ENCODE results near the gene KCNIP1. TPM values are rescaled to one million over a fixed set of nuclear protein-coding genes. Genes with fewer than 3 reads are reported as not detected.
"Not testable (repeated sequence)": the region's sequence is repeated elsewhere in the genome, so short reads cannot be mapped to it uniquely, and the experiment has no call there.

The KCNIP1 gene
- total RNA-seq, 2 experiments from 2014 or later, result not detected

DNA sequence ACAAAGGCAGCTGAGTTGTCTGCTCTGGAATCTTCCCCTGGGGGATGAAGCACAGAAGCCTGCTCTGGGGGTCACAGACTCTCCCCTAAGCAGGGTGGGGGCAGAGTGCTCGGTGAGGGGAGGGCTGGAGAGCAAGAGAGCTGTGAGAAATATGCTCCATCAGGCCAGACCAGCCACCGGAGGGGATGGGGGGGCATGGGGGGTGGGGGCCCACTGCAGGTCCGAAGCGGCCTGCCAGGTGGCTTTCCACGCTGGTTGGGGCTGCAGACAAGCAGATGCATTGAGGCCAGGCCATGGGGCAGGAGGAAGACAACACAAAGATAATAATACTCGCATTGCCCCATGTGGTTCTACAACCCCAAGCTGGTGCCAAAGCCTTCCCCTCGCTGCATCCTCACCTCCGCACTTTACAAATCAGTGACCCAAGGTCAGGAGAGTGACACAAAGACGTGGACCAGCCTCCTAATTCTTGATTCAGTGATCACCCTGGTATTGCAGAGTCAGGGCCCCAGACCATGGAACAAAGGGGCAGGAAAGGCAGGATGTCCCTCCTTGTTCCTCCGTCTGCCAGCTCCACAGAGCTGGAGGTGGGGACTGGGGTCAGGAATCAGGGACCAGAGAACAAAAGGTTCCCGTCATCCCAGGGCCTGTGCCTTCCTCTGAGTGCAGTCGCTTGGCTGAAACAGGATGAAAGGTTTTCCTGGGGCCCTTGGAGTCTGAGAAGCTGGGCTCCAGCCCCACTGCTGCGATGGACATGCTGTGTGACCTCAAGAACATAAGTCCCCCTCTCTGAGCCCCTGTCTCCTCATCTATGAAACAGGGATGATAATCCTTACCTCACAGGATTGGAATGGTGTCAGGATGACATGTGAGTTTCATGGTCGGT, 242.5 kb downstream of the KCNIP1 start:
- no peaks in the 10 kb centered on the region for H3K9me3 Mint-ChIP-seq
- no peak overlapping the region for H3K4me3 Mint-ChIP-seq
- POLR2A ChIA-PET, result no interaction called here
- CTCF ChIA-PET, result interaction anchor here (0.6 to 0.7 kb wide), 2 partner anchors 595 to 1118 kb away, joined by 3 to 4 read pairs; no protein-coding TSS in a partner anchor
- H3K27me3 Mint-ChIP-seq, result peaks cover 10% of the 10 kb centered on the region
- DNase-seq, result no peak
- H3K36me3 Mint-ChIP-seq (ENCODE audit: low read depth), result no peaks in the 10 kb centered on the region
- H3K27ac Mint-ChIP-seq, result no peak overlapping the region
- no peaks in the 10 kb centered on the region for H3K4me1 Mint-ChIP-seq

DNA sequence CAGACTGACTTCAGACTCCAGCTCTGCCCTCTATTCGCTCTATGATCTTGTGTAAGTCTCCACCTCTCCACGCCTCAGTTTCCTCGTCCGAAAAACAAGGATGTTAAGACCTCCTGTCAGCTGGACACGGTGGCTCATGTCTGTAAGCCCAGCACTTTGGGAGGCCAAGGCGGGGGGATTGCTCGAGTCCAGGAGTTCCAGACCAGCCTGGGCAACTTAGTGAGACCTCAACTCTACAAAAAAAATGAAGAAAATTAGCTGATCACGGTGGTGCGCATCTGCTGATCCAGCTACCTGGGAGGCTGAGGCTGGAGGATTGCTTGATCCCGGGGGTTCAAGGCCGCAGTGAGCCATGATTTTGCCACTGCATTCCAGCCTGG, 243.1 kb downstream of the KCNIP1 start:
- Mint-ChIP-seq H3K27ac (no peak overlapping the region), H3K4me3 (no peak overlapping the region), H3K9me3 (no peaks in the 10 kb centered on the region), H3K27me3 (peaks cover 10% of the 10 kb centered on the region), H3K4me1 (no peaks in the 10 kb centered on the region), H3K36me3 (ENCODE audit: low read depth) (no peaks in the 10 kb centered on the region)
- DNase-seq, result no peak
- POLR2A ChIA-PET, result no interaction called here
- CTCF ChIA-PET, result interaction anchor here (0.7 kb wide), 1 partner anchor 1117 kb away, joined by 3 read pairs; no protein-coding TSS in a partner anchor

DNA sequence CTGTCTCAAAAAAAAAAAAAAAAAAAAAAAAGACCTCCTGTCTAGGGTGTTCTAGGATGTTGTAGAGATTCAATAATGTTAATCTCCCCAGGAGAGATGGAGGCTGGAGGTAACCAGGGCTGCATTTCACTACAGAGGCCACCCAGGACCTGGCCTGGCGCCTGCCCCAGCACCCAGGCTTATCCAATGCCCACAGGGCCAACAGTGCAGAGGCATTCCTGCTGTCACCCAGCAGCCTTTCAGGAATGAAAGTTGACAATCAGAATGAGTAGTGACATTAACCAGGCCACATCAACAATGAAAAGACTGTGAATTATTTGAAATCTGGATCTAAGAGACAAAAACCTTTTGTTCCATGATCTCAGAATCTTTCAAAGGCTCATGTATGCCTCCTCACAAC, 243.5 kb downstream of the KCNIP1 start:
- ChIA-PET POLR2A (no interaction called here), CTCF (interaction anchor here (0.7 kb wide), 1 partner anchor 1117 kb away, joined by 3 read pairs; no protein-coding TSS in a partner anchor)

DNA sequence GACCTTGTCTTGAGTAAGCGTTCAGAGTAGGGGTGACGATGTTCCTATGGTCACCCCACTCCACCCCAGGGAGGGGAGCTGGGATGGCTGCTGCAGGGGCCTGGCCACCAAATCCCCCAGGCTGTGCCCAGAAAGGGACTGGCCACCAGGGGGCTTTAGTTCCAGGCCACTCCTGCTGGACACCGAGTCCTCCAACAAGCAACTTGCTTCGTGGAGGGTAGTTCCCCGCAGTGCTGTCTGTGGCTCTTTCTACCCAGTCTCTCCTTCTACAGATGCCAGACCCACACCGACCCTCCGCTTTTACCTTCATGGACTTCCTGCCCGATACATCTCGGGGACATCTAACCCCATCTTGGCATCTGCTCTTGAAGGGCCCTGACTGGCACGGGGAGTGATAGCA, 244.0 kb downstream of the KCNIP1 start:
- no peaks in the 10 kb centered on the region for H3K9me3 Mint-ChIP-seq
- peaks cover 10% of the 10 kb centered on the region for H3K27me3 Mint-ChIP-seq
- H3K4me1 Mint-ChIP-seq, result no peaks in the 10 kb centered on the region
- POLR2A ChIA-PET, result no interaction called here
- no peaks in the 10 kb centered on the region for H3K36me3 Mint-ChIP-seq (ENCODE audit: low read depth)
- DNase-seq, result no peak
- CTCF ChIA-PET, result no interaction called here
- H3K27ac Mint-ChIP-seq, result no peak overlapping the region
- H3K4me3 Mint-ChIP-seq, result no peak overlapping the region

More for the DNA sequence above, 243.5 kb downstream of the KCNIP1 start:
- Mint-ChIP-seq H3K4me1 (no peaks in the 10 kb centered on the region), H3K9me3 (no peaks in the 10 kb centered on the region), H3K27ac (no peak overlapping the region), H3K36me3 (ENCODE audit: low read depth) (no peaks in the 10 kb centered on the region), H3K4me3 (no peak overlapping the region), H3K27me3 (peaks cover 10% of the 10 kb centered on the region)
- no peak for DNase-seq

DNA sequence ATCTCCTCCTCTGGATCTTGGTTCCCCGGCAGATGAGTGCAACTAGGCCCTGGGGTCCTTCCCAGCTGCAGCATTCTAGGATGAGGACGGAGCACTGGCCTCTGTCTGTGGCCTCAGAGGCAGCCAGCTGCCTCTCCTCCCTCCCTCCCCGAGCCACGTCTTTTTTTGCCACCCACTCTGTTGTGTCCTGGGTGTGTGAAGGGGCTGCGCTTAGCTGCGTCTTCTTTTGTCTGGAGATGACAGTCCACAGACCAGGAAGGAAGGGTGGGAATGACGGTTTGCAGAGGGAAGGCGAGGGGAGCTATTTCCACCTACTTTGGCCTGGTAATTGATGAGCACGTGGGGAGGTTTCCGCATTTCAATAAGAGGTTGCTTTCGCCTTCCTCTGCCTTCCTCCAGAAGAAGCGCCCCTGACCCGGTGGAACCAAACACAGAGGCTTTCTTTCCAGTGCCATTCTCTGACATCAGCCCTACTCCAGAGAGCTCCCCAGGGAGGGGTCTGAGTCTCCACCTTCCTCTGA, 245.2 kb downstream of the KCNIP1 start:
- peaks cover 4% of the 10 kb centered on the region for H3K27me3 Mint-ChIP-seq
- H3K4me1 Mint-ChIP-seq, result no peaks in the 10 kb centered on the region
- no peaks in the 10 kb centered on the region for H3K9me3 Mint-ChIP-seq
- no peak overlapping the region for H3K27ac Mint-ChIP-seq
- no peaks in the 10 kb centered on the region for H3K36me3 Mint-ChIP-seq (ENCODE audit: low read depth)
- no peak for DNase-seq
- POLR2A ChIA-PET, result no interaction called here
- CTCF ChIA-PET, result no interaction called here
- no peak overlapping the region for H3K4me3 Mint-ChIP-seq

GRCh38 chr5:170749911-170750431, 246.2 kb downstream of the KCNIP1 start:
- ChIA-PET CTCF (interaction anchor here (0.9 kb wide), 1 partner anchor 591 kb away, joined by 4 read pairs; no protein-coding TSS in a partner anchor), POLR2A (no interaction called here)
- no peaks in the 10 kb centered on the region for H3K4me1 Mint-ChIP-seq
- H3K9me3 Mint-ChIP-seq, result no peaks in the 10 kb centered on the region
- H3K27ac Mint-ChIP-seq, result no peak overlapping the region
- no peaks in the 10 kb centered on the region for H3K36me3 Mint-ChIP-seq (ENCODE audit: low read depth)
- peaks cover 3% of the 10 kb centered on the region for H3K27me3 Mint-ChIP-seq
- no peak for DNase-seq
- H3K4me3 Mint-ChIP-seq, result no peak overlapping the region

- Mint-ChIP-seq H3K9me3 (no peaks in the 10 kb centered on the region), H3K27me3 (no peaks in the 10 kb centered on the region), H3K4me1 (no peaks in the 10 kb centered on the region), H3K4me3 (no peak overlapping the region), H3K36me3 (ENCODE audit: low read depth) (no peaks in the 10 kb centered on the region), H3K27ac (no peak overlapping the region)
- CTCF ChIA-PET, result interaction anchor here (0.9 kb wide), 1 partner anchor 590 kb away, joined by 4 read pairs; no protein-coding TSS in a partner anchor
- DNase-seq, result no peak
- POLR2A ChIA-PET, result no interaction called here
Measured at GRCh38 chr5:170750791-170751190, 247.0 kb downstream of the KCNIP1 start.

GRCh38 chr5:170751631-170752030, 247.8 kb downstream of the KCNIP1 start:
- H3K4me1 Mint-ChIP-seq, result no peaks in the 10 kb centered on the region
- CTCF ChIA-PET, result no interaction called here
- POLR2A ChIA-PET, result no interaction called here
- no peaks in the 10 kb centered on the region for H3K9me3 Mint-ChIP-seq
- no peak overlapping the region for H3K4me3 Mint-ChIP-seq
- no peaks in the 10 kb centered on the region for H3K27me3 Mint-ChIP-seq
- no peak overlapping the region for H3K27ac Mint-ChIP-seq
- no peak for DNase-seq
- H3K36me3 Mint-ChIP-seq (ENCODE audit: low read depth), result no peaks in the 10 kb centered on the region

DNA sequence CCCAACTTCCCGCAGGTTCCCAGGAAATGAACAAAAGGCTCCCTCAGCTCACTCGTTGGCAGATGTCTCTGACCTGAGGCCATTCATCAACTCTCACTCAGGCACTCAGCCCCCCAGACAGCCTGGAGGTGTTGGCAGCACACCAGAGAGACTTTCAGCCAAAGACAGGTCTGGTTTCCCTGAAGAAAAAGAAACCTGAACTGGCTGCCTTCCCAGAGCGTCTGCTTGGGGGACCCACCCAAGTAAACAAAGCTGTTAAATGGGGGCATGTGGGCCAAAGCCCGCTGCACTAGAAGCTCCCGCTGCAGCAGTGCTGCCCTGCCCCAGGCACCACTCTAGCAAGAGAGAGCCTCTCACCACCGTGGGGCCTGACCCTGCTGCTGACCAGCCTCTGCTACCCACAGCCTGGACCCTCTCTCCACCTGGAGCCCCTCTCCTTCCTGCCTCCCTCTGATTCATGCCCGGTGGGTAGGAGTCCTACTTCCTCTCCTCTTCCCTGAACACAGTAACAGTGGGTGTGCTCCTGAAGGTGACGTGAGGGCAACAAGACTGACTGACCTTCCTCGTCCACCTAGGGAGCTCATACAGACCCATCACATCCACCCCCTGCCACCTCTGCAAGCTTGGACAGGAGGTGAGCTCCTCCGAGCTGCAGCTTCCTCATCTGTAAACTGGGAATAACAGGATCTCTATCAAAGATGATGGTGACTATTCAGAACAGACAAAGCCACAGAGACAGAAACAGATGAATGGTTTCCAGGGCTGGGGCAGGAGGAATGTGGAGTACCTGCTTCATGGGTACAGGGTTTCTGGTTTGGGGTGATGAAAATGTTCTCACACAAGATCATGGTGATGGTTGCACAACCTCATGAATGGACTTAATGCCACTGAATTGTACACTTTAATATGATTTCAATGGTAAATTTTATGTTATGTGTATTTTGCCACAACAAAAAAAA, 248.7 kb downstream of the KCNIP1 start:
- ChIA-PET CTCF (no interaction called here), POLR2A (no interaction called here)
- Mint-ChIP-seq H3K4me1 (no peaks in the 10 kb centered on the region), H3K4me3 (no peak overlapping the region), H3K36me3 (ENCODE audit: low read depth) (no peaks in the 10 kb centered on the region), H3K27me3 (no peaks in the 10 kb centered on the region), H3K27ac (no peak overlapping the region), H3K9me3 (no peaks in the 10 kb centered on the region)
- DNase-seq, result no peak

GRCh38 chr5:170753311-170753710, 249.5 kb downstream of the KCNIP1 start:
- H3K4me1 Mint-ChIP-seq, result no peaks in the 10 kb centered on the region
- ChIA-PET POLR2A (no interaction called here), CTCF (no interaction called here)
- no peaks in the 10 kb centered on the region for H3K27me3 Mint-ChIP-seq
- H3K4me3 Mint-ChIP-seq, result no peak overlapping the region
- no peaks in the 10 kb centered on the region for H3K36me3 Mint-ChIP-seq (ENCODE audit: low read depth)
- no peaks in the 10 kb centered on the region for H3K9me3 Mint-ChIP-seq
- H3K27ac Mint-ChIP-seq, result no peak overlapping the region
- DNase-seq, result no peak

DNA sequence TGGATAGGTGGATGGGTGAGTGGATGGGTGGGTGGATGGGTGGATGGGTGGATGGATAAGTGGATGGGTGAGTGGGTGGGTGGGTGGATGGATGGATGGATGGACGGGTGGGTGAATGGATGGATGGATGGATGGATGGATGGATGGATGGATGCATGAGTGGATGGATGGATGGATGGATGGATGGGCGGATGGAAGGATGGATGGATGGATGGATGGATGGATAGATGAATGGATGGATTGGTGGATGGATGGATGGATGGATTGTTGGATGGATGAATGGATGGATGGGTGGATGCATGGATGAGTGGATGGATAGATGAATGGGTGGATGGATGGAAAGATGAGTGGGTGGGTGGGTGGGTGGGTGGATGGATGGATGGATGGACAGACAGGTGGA, 250.7 kb downstream of the KCNIP1 start:
- POLR2A ChIA-PET; H3K36me3 Mint-ChIP-seq (ENCODE audit: low read depth); H3K27me3 Mint-ChIP-seq; H3K27ac Mint-ChIP-seq; H3K4me3 Mint-ChIP-seq; H3K9me3 Mint-ChIP-seq; H3K4me1 Mint-ChIP-seq; DNase-seq; CTCF ChIA-PET: not testable (repeated sequence)

GRCh38 chr5:170755679-170756456, 252.0 kb downstream of the KCNIP1 start:
- H3K9me3 Mint-ChIP-seq, result no peaks in the 10 kb centered on the region
- no peaks in the 10 kb centered on the region for H3K4me1 Mint-ChIP-seq
- ChIA-PET POLR2A (no interaction called here), CTCF (no interaction called here)
- H3K36me3 Mint-ChIP-seq (ENCODE audit: low read depth), result no peaks in the 10 kb centered on the region
- H3K27me3 Mint-ChIP-seq, result no peaks in the 10 kb centered on the region
- no peak overlapping the region for H3K4me3 Mint-ChIP-seq
- no peak for DNase-seq
- no peak overlapping the region for H3K27ac Mint-ChIP-seq
